Measurements from ENCODE around the gene SH2D7.
A peak's percentile ranks its signal among the peaks of the same experiment; 100 is the strongest.

SH2D7 gene

GRCh38 chr15:78092261-78093041 lies at the start of gene SH2D7:
Gene SH2D7, plus strand, starts transcription at chr15:78092561. Its CDS starts 24 bp downstream, at chr15:78092585.
- DNase-seq, result no peak

GRCh38 chr15:78044407-78045155 lies 47.8 kb upstream of the SH2D7 start:
- no peak for DNase-seq

DNA sequence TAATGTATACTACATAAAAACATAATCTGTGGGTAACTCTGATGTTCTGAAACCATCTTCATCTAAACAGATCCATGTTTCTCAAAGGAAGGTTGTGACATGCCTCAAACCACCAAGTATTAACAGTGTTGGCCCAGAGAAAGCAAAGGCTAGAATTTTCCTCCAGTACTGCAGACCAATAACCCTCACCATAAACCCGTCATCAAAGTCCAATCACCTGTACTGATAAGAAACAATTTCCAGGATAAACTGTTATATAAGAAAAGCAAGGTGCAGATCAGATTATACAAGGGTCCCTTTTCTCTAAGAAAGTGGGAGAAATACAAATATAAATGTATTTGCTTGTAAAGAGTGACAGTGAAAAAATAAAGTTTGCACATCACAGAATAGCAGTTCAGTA lies 47.2 kb upstream of the SH2D7 start:
- DNase-seq, result no peak

GRCh38 chr15:78046796-78047341 lies 45.5 kb upstream of the SH2D7 start:
- no peak for DNase-seq

- peak; percentile 90 for DNase-seq
These were observed 44.4 kb upstream of the SH2D7 start for GRCh38 chr15:78047761-78048627.

DNA sequence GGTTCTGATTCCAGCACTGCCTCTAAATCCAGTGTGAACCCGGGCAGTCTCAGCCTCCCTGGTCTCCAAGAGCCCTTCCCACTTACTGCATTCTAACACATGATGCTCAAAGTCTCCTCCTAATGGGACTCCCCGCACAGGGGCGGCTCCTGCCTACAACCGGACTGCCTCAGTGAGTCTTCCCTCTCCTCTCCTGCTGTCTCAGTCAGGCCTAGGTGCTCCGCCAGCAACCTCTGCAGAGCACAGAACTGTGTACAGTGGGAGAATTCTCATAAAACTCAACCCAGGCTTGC lies 43.8 kb upstream of the SH2D7 start:
- peak; percentile 81 for DNase-seq

DNA sequence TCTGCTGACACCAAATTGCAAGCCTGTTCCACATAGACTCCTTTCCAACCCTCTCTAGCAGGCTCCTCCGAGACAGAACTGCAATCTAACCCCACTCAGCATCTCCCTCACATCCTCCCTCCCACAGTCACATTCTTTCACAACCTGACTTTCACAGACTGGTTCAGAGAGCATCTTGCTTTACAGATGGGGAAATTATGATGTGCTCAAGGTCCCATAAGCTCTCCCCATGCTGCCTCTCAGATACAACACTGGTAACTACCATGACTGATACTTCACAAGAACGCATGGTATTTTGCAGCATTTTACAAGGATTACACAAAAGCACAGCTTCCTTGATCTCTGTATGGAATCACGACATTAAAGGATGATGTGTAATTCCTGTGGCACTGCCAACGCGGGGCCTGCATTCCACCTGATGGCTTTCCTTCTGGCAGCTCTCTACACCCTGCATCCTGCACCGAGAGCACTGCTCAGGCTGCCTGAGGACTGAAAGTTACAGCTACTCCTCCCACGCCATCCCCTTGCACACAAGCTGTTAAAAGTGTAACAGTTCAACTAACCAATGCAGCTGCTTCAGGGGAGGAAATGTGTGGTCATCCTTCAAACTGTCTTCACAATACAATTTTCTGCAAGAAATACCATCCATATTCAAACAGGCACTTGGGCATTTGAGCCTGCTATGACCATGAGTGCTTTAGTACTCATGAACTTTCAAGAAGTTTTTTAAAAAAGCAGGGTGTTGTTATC lies 42.5 kb upstream of the SH2D7 start:
- no peak for DNase-seq

DNA sequence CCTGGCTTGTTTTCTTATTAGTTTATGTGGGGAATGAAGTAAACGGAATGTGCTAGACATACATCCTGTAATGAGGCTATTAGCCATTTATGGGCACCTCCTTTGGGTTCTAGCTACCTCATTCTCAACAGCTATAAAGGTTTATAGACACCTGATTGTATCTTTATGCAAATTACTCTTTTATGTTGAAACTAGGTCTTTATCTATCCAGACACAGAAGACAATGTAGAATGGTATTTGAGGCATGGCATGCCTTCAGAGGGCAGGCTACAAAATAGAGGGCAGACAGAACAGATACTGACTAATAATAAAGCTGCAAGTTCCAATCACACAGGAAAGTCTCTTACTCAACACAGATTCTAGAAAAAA lies 41.9 kb upstream of the SH2D7 start:
- no peak for DNase-seq

GRCh38 chr15:78050826-78051225 lies 41.5 kb upstream of the SH2D7 start:
- DNase-seq, result peak; percentile 65

DNA sequence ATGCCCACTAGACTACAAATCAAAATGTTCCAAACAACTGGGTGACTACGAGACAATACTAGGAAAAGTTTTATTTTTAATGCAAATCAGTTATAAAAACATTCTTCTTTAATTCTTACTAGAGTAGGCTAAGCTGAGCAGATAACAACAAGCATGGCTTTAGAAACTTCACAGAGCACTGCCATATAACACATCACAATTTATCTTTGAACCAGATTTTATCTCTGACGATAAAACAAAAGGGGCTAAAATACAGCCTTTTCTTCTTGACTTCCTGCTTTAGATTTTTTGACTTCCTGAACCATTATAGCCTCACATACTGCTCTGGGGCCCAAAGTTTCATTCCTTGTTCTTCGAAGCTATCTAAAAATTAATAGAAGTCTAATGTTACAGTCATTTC lies 40.8 kb upstream of the SH2D7 start:
- no peak for DNase-seq

- peak; percentile 74 for DNase-seq
These were observed 40.4 kb upstream of the SH2D7 start for GRCh38 chr15:78052001-78052401.

- DNase-seq, result no peak
These were observed 39.8 kb upstream of the SH2D7 start for GRCh38 chr15:78052545-78052944.

DNA sequence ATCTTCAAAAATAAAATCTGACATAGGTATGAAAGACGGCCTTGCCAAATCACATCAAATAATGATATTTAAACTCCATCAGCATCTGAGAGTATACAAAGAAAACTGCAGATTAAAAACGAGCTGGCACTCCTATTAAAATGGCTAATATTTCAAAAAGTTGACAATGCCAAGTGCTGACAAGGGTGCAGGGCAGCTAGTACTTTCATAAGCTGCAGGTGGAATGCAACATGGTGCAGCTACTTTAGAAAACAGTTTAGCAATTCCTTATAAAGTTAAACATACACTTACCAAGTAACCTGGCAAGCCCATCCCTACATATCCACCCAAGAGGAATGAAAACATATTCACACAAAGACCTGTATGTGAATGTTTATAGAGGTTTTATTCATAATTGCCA lies 37.8 kb upstream of the SH2D7 start:
- no peak for DNase-seq

DNA sequence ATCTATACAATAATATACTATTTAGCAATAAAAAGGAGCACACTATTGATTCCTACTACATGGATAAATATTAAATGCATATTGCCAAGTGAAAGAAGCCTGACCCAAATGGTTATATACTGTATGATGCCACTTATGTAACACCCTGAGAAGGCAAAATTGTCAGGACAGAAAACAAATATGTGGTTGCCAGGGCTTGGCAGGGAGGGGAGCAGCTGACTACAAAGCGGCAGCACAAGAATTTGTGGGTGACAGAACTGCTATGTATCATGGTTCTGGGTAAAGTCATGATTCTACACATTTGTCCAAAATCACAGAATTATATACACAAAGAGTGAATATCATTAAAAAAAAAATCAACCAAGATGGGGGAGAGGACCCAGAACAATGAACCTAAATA lies 37.4 kb upstream of the SH2D7 start:
- no peak for DNase-seq

DNA sequence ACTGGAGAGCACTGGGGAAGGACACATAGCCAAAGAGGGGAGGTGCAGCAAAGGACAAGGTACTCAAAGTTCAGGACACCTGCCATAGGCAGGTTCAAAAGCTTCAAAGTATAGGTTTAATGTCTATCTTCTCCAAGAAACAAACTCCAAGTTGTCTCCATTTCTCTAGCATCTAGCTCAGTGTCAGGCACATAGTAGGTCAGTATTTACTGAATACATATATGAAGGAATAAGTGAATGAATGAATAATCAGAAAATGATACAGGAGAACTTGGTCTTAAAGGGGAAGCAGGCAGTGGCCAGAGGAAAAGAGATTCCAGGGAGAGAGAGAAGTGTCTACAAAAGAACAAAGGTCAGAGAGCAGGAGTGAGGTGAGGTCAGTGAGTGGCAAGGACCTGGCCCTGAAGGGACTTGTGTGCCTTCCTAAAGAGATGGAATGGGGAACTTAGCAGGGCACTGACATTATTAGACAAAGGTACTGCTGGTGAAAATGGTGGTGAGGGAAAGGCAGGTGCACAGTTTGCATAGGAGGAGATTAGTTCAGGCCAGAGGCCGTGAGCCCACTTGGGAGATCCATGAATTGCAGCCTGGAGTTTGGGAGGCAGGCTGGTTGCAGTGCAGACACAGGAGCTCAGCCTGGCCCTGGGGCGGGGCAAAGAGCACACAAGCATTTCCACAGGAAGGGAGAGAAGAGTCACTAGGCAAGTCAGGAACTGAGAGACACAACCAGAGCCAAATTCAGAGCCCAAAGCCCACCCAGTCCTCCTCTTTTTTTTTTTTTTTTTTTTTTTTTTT lies 36.2 kb upstream of the SH2D7 start:
- no peak for DNase-seq

GRCh38 chr15:78056714-78057269 lies 35.6 kb upstream of the SH2D7 start:
- DNase-seq, result peak; percentile 65

DNA sequence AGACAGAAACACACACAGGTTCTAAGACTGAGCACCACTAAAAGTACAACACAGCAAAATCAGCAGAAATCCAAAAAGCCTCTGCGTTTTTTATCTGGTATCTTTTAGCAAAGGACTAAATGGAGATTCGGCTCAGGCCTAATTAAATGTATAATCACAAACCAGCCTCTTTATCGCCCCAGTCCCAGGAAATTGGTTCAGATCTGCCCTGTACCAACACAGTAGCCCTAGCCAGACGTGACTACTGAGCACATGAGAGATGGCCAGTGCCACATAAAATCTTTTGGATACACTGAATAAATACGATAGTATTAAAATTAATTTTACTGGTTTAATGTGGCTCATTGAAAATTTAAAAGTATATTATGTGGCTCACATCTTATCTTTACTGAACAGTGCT lies 34.6 kb upstream of the SH2D7 start:
- DNase-seq, result no peak

DNA sequence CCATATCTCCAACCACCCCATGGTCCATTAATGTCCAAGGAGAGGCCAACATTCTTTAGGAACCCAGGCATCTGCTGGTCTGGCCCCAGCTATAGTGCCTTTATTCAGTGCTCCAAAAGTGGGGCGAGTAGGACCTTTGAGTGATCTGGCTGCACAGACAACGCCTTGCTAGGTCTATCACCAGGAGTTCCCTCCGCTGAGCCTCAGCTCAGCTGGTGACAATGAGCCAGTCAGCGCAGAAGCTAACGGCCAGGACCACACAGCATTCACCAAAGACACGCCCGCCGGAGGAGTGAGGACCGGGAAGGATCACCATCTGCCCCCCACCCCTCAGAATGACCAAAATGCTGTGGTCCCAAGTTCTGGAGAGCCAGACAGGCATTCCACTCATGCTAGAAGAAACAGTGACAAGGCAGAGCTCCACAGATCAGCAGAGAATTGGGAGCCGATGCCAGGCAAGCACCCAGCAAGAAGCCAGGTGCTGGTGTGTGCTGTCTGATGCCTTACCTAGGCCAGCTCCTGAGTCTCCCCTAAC lies 33.9 kb upstream of the SH2D7 start:
- DNase-seq, result no peak

DNA sequence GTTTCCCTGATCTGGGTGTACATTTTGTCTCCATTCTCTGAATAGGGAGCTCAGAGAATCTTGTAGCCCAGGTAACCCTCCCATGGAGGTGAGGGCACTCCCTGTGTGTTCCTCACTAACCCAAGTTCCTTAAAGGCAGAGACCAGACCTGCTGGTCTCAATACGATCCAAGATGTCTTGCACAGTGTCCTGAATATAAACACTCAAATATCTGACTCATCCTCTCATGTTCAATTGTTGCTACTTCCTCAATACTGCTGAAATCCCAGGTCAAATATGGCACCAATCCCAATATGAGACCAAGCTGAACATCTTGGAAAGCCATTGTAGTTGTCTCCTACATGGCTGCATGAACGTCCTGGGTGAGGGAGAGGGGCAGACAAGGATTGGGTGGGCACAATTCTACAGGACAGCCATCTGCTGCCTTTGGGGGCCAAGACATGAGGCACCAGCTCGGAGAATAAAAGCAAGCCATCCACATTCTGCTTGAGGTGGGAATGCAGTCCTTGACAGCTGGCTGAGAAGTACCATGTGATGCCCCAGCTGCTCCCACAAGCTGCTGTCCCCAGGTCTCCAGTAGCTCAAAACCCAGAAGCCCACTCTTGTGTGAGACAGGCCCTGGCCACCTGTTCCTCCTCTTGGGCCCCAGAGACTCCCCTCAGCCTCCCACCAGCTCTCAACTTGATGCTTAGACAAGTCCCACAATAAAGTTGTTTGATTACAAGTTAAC lies 33.1 kb upstream of the SH2D7 start:
- no peak for DNase-seq

GRCh38 chr15:78060232-78060631 lies 32.1 kb upstream of the SH2D7 start:
- DNase-seq, result no peak

Measured in femur (tissue), 1 donor.